ENCODE measurements around the gene MAN2B2.
"Not testable (repeated sequence)": the region's sequence is repeated elsewhere in the genome, so short reads cannot be mapped to it uniquely, and the experiment has no call there.

Gene MAN2B2

GRCh38 chr4:6663596-6664393, 88.8 kb downstream of the MAN2B2 start:
- no peak overlapping the region for H3K4me3 ChIP-seq (ENCODE audit: low read depth, low read length)
- H3K27me3 ChIP-seq (replicated peaks): peaks cover 18% of the 10 kb centered on the region
- in situ Hi-C loops (cut with HindIII; ENCODE audit: low pct_ligation_motif_present, low sequenced_read_pairs): no loop called here
- TF ChIP-seq, protein P1, sequence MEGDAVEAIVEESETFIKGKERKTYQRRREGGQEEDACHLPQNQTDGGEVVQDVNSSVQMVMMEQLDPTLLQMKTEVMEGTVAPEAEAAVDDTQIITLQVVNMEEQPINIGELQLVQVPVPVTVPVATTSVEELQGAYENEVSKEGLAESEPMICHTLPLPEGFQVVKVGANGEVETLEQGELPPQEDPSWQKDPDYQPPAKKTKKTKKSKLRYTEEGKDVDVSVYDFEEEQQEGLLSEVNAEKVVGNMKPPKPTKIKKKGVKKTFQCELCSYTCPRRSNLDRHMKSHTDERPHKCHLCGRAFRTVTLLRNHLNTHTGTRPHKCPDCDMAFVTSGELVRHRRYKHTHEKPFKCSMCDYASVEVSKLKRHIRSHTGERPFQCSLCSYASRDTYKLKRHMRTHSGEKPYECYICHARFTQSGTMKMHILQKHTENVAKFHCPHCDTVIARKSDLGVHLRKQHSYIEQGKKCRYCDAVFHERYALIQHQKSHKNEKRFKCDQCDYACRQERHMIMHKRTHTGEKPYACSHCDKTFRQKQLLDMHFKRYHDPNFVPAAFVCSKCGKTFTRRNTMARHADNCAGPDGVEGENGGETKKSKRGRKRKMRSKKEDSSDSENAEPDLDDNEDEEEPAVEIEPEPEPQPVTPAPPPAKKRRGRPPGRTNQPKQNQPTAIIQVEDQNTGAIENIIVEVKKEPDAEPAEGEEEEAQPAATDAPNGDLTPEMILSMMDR (IDR thresholded peaks at IDR 0.05; ENCODE audit: low read depth, low read length, missing control alignments): no peak
- no peaks in the 10 kb centered on the region for H3K36me3 ChIP-seq (replicated peaks)
- no peak for DNase-seq
- no peak overlapping the region for H3K27ac ChIP-seq

DNA sequence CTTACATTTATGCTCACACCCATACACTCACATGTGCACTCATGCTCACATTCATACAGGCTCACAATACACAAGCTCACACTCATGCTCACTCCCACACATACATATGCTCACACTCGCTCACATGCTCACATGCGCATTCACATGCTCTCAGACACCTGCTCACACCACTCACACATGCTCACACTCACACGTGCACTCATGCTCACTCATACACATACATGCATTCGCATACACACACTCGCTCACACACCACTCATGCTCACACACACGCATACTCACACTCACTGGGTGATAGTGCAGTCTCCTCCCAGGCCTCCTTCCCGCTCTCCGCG, 90.3 kb downstream of the MAN2B2 start:
- no peak for DNase-seq
- no peak overlapping the region for H3K4me3 ChIP-seq (ENCODE audit: low read depth, low read length)
- H3K27me3 ChIP-seq (replicated peaks): peaks cover 18% of the 10 kb centered on the region
- no peak overlapping the region for H3K27ac ChIP-seq
- in situ Hi-C loops (cut with HindIII; ENCODE audit: low pct_ligation_motif_present, low sequenced_read_pairs): no loop called here
- TF ChIP-seq, protein P1 (IDR thresholded peaks at IDR 0.05; ENCODE audit: low read depth, low read length, missing control alignments): no peak
- no peaks in the 10 kb centered on the region for H3K36me3 ChIP-seq (replicated peaks)

- Histone ChIP-seq H3K27me3 (replicated peaks) (peaks cover 14% of the 10 kb centered on the region), H3K36me3 (replicated peaks) (no peaks in the 10 kb centered on the region), H3K27ac (no peak overlapping the region), H3K4me3 (ENCODE audit: low read depth, low read length) (no peak overlapping the region)
- peak; percentile 56 for DNase-seq
- in situ Hi-C loops (cut with HindIII; ENCODE audit: low pct_ligation_motif_present, low sequenced_read_pairs): no loop called here
- TF ChIP-seq, protein P1 (IDR thresholded peaks at IDR 0.05; ENCODE audit: low read depth, low read length, missing control alignments): no peak
Measured at GRCh38 chr4:6668391-6668790, 93.4 kb downstream of the MAN2B2 start.

- H3K27me3 ChIP-seq (replicated peaks): no peaks in the 10 kb centered on the region
- H3K4me3 ChIP-seq (ENCODE audit: low read depth, low read length): no peak overlapping the region
- H3K27ac ChIP-seq: no peak overlapping the region
- DNase-seq: no peak
- peaks cover 3% of the 10 kb centered on the region for H3K36me3 ChIP-seq (replicated peaks)
- TF ChIP-seq, protein P1 (IDR thresholded peaks at IDR 0.05; ENCODE audit: low read depth, low read length, missing control alignments): no peak
- in situ Hi-C loops (cut with HindIII; ENCODE audit: low pct_ligation_motif_present, low sequenced_read_pairs): no loop called here
Measured at GRCh38 chr4:6671648-6672047, 96.7 kb downstream of the MAN2B2 start.

DNA sequence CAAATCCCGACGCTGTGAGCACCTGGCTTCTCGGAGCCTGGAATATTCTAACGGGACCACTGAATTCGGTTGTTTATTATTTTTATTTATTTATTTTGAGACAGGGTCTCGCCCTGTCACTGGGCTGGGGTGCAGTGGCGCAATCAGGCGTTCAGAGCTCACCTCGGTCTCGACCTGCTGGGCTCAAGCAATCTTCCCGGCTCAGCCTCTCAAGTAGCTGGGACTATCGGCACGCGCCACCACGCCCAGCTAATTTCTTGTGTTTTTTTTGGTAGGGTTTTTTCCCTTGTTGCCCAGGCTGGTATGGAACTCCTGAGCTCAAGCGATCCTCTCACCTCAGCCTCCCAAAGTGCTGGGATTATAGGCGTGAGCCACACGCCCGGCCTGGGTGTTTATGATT, 97.1 kb downstream of the MAN2B2 start:
- peaks cover 3% of the 10 kb centered on the region for H3K36me3 ChIP-seq (replicated peaks)
- no peak overlapping the region for H3K4me3 ChIP-seq (ENCODE audit: low read depth, low read length)
- no peak overlapping the region for H3K27ac ChIP-seq
- DNase-seq: no peak
- H3K27me3 ChIP-seq (replicated peaks): no peaks in the 10 kb centered on the region
- TF ChIP-seq, protein P1 (IDR thresholded peaks at IDR 0.05; ENCODE audit: low read depth, low read length, missing control alignments): no peak
- in situ Hi-C loops (cut with HindIII; ENCODE audit: low pct_ligation_motif_present, low sequenced_read_pairs): no loop called here

- in situ Hi-C loops (cut with HindIII; ENCODE audit: low pct_ligation_motif_present, low sequenced_read_pairs); H3K27me3 ChIP-seq (replicated peaks); H3K36me3 ChIP-seq (replicated peaks); H3K27ac ChIP-seq; DNase-seq; H3K4me3 ChIP-seq (ENCODE audit: low read depth, low read length): not testable (repeated sequence)
Measured at GRCh38 chr4:6672541-6673190, 97.7 kb downstream of the MAN2B2 start.
